SK-N-SH (cell line): ENCODE measurements around the gene OR8A1.

Source experiments
- CHD2 ChIP-seq: fragments of 150-350 bp; IDR thresholded peaks from 2 replicates; pipeline ENCODE4 v1.6.1; 2018; ENCODE audit warnings: low read length; ENCODE audit not compliant: partially characterized antibody
- FOSL2 ChIP-seq: IDR thresholded peaks from 2 replicates; pipeline ENCODE4 v1.4.0; 2012; ENCODE audit warnings: low read depth, mild to moderate bottlenecking, moderate library complexity, borderline replicate concordance
- FOXM1 ChIP-seq: IDR thresholded peaks from 2 replicates; pipeline ENCODE4 v1.4.0; 2012; ENCODE audit warnings: low read depth, mild to moderate bottlenecking
- GATA2 ChIP-seq: sonication (generic); formaldehyde crosslinking; IDR thresholded peaks from 2 replicates; pipeline ENCODE4 v1.5.0; 2020; ENCODE audit warnings: mild to moderate bottlenecking, missing genetic modification reagents
- RAD21 ChIP-seq: IDR thresholded peaks from 2 replicates; pipeline ENCODE4 v1.6.1; 2012; ENCODE audit warnings: mild to moderate bottlenecking, low read length
- RCOR1 ChIP-seq: fragments of 150-350 bp; IDR thresholded peaks from 2 replicates; pipeline ENCODE4 v1.6.1; 2017; ENCODE audit warnings: antibody characterized with exemption, low read length
- REST ChIP-seq: IDR thresholded peaks from 2 replicates; pipeline ENCODE4 v1.6.1; 2012; ENCODE audit warnings: mild to moderate bottlenecking, low read depth, low read length, moderate library complexity
- RFX5 ChIP-seq: IDR thresholded peaks from 2 replicates; pipeline ENCODE4 v1.6.1; 2012; ENCODE audit warnings: mild to moderate bottlenecking, improper control_type of control experiment, low read length
- RXRA ChIP-seq: IDR thresholded peaks from 2 replicates; pipeline ENCODE4 v1.4.0; 2012; ENCODE audit warnings: low read depth, mild to moderate bottlenecking, borderline replicate concordance
- TAF1 ChIP-seq: IDR thresholded peaks from 2 replicates; pipeline ENCODE4 v1.6.1; 2012; ENCODE audit warnings: low read depth, mild to moderate bottlenecking, low read length, moderate library complexity, borderline replicate concordance
- TEAD4 ChIP-seq: IDR thresholded peaks from 2 replicates; pipeline ENCODE4 v1.4.0; 2012; ENCODE audit warnings: mild to moderate bottlenecking, borderline replicate concordance; ENCODE audit not compliant: insufficient read depth
- TF ChIP-seq, protein P1 (sequence below): fragments of 200-600 bp; sonication (generic); IDR thresholded peaks from 2 replicates; pipeline ENCODE4 v1.6.1; 2017; ENCODE audit warnings: antibody characterized with exemption, mild to moderate bottlenecking, moderate library complexity

- TF ChIP-seq TAF1 (no peak), REST (no peak), RXRA (no peak), CHD2 (no peak), RAD21 (no peak), RFX5 (no peak), GATA2 (CRISPR knock-in tag) (no peak), FOXM1 (no peak), RCOR1 (no peak), TEAD4 (no peak), FOSL2 (no peak)
- TF ChIP-seq, protein P1, sequence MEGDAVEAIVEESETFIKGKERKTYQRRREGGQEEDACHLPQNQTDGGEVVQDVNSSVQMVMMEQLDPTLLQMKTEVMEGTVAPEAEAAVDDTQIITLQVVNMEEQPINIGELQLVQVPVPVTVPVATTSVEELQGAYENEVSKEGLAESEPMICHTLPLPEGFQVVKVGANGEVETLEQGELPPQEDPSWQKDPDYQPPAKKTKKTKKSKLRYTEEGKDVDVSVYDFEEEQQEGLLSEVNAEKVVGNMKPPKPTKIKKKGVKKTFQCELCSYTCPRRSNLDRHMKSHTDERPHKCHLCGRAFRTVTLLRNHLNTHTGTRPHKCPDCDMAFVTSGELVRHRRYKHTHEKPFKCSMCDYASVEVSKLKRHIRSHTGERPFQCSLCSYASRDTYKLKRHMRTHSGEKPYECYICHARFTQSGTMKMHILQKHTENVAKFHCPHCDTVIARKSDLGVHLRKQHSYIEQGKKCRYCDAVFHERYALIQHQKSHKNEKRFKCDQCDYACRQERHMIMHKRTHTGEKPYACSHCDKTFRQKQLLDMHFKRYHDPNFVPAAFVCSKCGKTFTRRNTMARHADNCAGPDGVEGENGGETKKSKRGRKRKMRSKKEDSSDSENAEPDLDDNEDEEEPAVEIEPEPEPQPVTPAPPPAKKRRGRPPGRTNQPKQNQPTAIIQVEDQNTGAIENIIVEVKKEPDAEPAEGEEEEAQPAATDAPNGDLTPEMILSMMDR = no peak
These were observed 15.0 kb downstream of the OR8A1 start for GRCh38 chr11:124584681-124585372.
